ENCODE measurements around the gene ALPP. TPM values are rescaled to one million over a fixed set of nuclear protein-coding genes. Genes with fewer than 3 reads are reported as not detected.
A peak's percentile ranks its signal among the peaks of the same experiment; 100 is the strongest.

Gene ALPP
- total RNA-seq, 2 experiments from 2014 or later = not detected

DNA sequence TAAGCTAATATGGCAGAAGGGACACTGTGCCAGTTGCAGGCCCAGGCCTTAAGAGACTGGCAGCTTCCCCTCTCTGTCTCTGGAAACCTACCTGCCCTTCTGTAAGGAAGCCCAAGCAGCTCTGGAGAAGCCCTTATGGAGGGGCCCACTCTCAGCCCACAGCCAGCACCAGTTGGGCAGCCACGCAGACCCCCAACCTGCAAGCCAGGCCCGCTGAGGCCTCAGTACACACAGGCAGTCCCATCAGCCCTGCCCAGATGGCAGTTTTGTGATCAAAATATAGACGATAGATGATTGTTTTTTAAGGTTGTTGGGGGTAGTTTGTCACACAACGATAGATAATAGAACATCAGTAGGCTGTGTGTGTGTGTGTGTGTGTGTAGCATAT, 36.8 kb upstream of the ALPP start:
- Histone ChIP-seq H3K36me3 (ENCODE audit: insufficient read depth, low read length) (no peaks in the 10 kb centered on the region), H3K4me3 (ENCODE audit: low read length) (no peak overlapping the region), H3K27ac (ENCODE audit: low read depth in 1 of 2, low read length in 2 of 2) (no peak overlapping the region), H3K4me1 (ENCODE audit: insufficient read depth, low read length) (no peaks in the 10 kb centered on the region), H3K27me3 (ENCODE audit: control insufficient read depth in 1 of 2, insufficient read depth in 2 of 2, low read length in 2 of 2) (no peaks in the 10 kb centered on the region), H3K9me3 (ENCODE audit: control insufficient read depth in 1 of 2, insufficient read depth in 1 of 2, low read length in 2 of 2) (no peaks in the 10 kb centered on the region)
- Mint-ChIP-seq H3K4me3 (no peak overlapping the region), H3K9me3 (no peaks in the 10 kb centered on the region), H3K27me3 (no peaks in the 10 kb centered on the region), H3K4me1 (ENCODE audit: low read depth) (no peaks in the 10 kb centered on the region), H3K27ac (no peak overlapping the region), H3K36me3 (ENCODE audit: low read depth) (peaks cover 6% of the 10 kb centered on the region)
- intact Hi-C loops (cut with DNase I, micrococcal nuclease) = no loop called here
- DNase-seq (no peak), ATAC-seq (ENCODE audit: poor library complexity) (no peak)
- TF ChIP-seq, protein P1, sequence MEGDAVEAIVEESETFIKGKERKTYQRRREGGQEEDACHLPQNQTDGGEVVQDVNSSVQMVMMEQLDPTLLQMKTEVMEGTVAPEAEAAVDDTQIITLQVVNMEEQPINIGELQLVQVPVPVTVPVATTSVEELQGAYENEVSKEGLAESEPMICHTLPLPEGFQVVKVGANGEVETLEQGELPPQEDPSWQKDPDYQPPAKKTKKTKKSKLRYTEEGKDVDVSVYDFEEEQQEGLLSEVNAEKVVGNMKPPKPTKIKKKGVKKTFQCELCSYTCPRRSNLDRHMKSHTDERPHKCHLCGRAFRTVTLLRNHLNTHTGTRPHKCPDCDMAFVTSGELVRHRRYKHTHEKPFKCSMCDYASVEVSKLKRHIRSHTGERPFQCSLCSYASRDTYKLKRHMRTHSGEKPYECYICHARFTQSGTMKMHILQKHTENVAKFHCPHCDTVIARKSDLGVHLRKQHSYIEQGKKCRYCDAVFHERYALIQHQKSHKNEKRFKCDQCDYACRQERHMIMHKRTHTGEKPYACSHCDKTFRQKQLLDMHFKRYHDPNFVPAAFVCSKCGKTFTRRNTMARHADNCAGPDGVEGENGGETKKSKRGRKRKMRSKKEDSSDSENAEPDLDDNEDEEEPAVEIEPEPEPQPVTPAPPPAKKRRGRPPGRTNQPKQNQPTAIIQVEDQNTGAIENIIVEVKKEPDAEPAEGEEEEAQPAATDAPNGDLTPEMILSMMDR (IDR thresholded peaks at IDR 0.05) = no peak
- ChIA-PET POLR2A (no interaction called here), CTCF (no interaction called here)

DNA sequence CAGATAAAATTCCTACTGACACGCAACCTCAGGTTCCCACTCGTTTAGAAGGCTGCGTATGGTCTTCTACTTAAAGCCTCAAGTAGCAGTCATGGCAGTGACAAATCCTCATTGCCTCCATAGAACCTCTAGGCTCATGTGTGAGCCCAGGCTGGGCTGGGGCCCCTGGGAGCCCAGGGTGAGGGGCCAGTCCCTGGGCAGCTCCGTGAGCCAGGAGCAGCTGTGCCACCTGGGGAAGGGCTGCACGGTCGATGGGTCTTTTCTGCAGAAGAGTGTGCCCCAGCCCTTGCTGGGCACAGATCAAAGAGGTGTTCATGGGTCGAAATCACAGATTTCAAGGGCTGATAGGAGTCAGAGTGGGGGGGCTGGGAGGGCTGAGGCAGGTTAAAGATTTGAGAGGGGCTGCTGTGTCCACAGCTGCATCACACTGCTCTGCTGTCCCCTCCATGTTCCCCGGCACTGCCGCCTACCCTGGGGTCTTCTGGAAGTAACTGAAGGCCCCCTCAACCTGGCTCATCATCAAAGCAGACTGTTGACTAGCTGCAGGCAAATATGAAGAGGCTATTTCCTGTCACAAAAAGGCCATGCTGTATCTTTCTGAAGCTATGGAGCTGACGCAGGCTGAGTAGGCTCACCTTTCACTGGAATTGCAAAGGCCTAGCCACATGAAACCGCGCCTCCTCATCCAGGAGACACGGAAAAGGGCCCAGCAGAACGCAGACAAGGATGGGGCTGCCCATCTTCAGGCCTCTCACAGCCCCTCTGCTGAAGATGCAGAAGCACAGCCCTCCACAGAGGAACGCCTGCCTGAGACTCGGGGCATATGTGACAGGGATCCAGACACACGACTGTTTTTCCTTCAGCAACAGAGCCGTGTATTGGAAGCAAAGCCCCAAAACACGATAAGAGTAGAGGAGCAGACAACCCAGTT, 35.7 kb upstream of the ALPP start:
- TF ChIP-seq, protein P1 (IDR thresholded peaks at IDR 0.05) = no peak
- Mint-ChIP-seq H3K36me3 (ENCODE audit: low read depth) (peaks cover 6% of the 10 kb centered on the region), H3K9me3 (no peaks in the 10 kb centered on the region), H3K4me1 (ENCODE audit: low read depth) (no peaks in the 10 kb centered on the region), H3K4me3 (peak overlapping the region; percentile 9), H3K27me3 (no peaks in the 10 kb centered on the region), H3K27ac (no peak overlapping the region)
- no peak overlapping the region for H3K27ac ChIP-seq (ENCODE audit: low read depth in 1 of 2, low read length in 2 of 2)
- CTCF ChIA-PET = no interaction called here
- H3K4me3 ChIP-seq (ENCODE audit: low read length) = no peak overlapping the region
- intact Hi-C loops (cut with DNase I, micrococcal nuclease) = no loop called here
- H3K9me3 ChIP-seq (ENCODE audit: control insufficient read depth in 1 of 2, insufficient read depth in 1 of 2, low read length in 2 of 2) = no peaks in the 10 kb centered on the region
- no peaks in the 10 kb centered on the region for H3K36me3 ChIP-seq (ENCODE audit: insufficient read depth, low read length)
- POLR2A ChIA-PET = no interaction called here
- H3K27me3 ChIP-seq (ENCODE audit: control insufficient read depth in 1 of 2, insufficient read depth in 2 of 2, low read length in 2 of 2) = no peaks in the 10 kb centered on the region
- DNase-seq (no peak), ATAC-seq (ENCODE audit: poor library complexity) (no peak)
- H3K4me1 ChIP-seq (ENCODE audit: insufficient read depth, low read length) = no peaks in the 10 kb centered on the region

DNA sequence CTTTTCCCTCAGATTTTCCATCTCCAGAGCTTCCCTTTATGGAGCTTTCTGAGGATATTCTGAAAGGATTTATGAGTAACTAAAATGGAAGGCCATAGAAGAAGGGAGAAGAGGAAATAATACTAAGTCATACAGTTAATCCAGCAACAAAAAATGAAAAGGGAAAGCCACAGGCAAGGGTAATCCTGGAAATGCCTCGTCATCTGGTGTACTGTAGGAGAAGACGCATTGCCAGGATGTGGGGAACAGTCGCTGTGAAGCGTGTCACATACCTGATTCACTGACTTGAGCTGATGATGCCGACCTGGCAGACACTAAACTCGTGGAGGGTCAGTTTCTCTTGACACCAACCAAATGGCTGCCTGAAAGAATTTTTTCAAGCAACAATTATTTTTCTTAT, 34.7 kb upstream of the ALPP start:
- Histone ChIP-seq H3K27ac (ENCODE audit: low read depth in 1 of 2, low read length in 2 of 2) (no peak overlapping the region), H3K36me3 (ENCODE audit: insufficient read depth, low read length) (no peaks in the 10 kb centered on the region), H3K9me3 (ENCODE audit: control insufficient read depth in 1 of 2, insufficient read depth in 1 of 2, low read length in 2 of 2) (peaks cover 0 to 2% of the 10 kb centered on the region in 2 experiments), H3K4me3 (ENCODE audit: low read length) (no peak overlapping the region), H3K27me3 (ENCODE audit: control insufficient read depth in 1 of 2, insufficient read depth in 2 of 2, low read length in 2 of 2) (no peaks in the 10 kb centered on the region), H3K4me1 (ENCODE audit: insufficient read depth, low read length) (peaks cover under 1% of the 10 kb centered on the region)
- ATAC-seq (ENCODE audit: poor library complexity) (no peak), DNase-seq (no peak)
- no peaks in the 10 kb centered on the region for H3K4me1 Mint-ChIP-seq (ENCODE audit: low read depth)
- TF ChIP-seq, protein P1 (IDR thresholded peaks at IDR 0.05) = no peak
- POLR2A ChIA-PET = no interaction called here
- CTCF ChIA-PET = interaction anchor here (1.5 kb wide), 1 partner anchor 9 kb away, joined by 3 read pairs; no protein-coding TSS in a partner anchor
- H3K27me3 Mint-ChIP-seq = no peaks in the 10 kb centered on the region
- intact Hi-C loops (cut with DNase I, micrococcal nuclease) = no loop called here
- H3K36me3 Mint-ChIP-seq (ENCODE audit: low read depth) = peaks cover 6% of the 10 kb centered on the region
- H3K4me3 Mint-ChIP-seq = no peak overlapping the region
- no peaks in the 10 kb centered on the region for H3K9me3 Mint-ChIP-seq
- H3K27ac Mint-ChIP-seq = no peak overlapping the region

Measured in CD4-positive, alpha-beta T cell (primary cell).